CD14-positive monocyte (primary cell): ENCODE results near the gene RPLP1. TPM values are rescaled to one million over a fixed set of nuclear protein-coding genes. Genes with fewer than 3 reads are reported as not detected.

Experiments used
- DNase-seq, 3 donors: peaks; one replicate each; pipeline ENCODE4 v3.0.0-alpha.2; 2011 to 2022
- H2AFZ ChIP-seq: 2 replicates; pipeline ENCODE4 v1.6.0; 2012; ENCODE audit warnings: mild to moderate bottlenecking, low read depth, low read length, inconsistent platforms; ENCODE audit not compliant: insufficient read depth, poor library complexity, severe bottlenecking
- H3K27ac ChIP-seq, 2 donors: 1 replicate in 1 of 2; 2 replicates in 1 of 2; pipeline ENCODE4 v1.5.1; 2012 to 2013; ENCODE audit warnings: low read length in 2 of 2, control low read depth in 1 of 2, inconsistent platforms in 1 of 2, low read depth in 1 of 2, mild to moderate bottlenecking in 1 of 2
- H3K27me3 ChIP-seq, 2 donors: one replicate each; pipeline versions ENCODE4 v1.6.0 to v1.6.1; 2011 to 2013; ENCODE audit warnings: low read length in 2 of 2; ENCODE audit not compliant: control insufficient read depth in 2 of 2, insufficient read depth in 2 of 2
- H3K36me3 ChIP-seq, 2 donors: replicated peaks in 1 of 2; 1 replicate in 1 of 2; 2 replicates in 1 of 2; pipeline versions ENCODE4 v1.5.1 to v1.6.1; 2012 to 2013; ENCODE audit warnings: low read length in 2 of 2, control low read depth in 1 of 2, inconsistent platforms in 1 of 2, mild to moderate bottlenecking in 1 of 2; ENCODE audit not compliant: insufficient read depth in 2 of 2, control insufficient read depth in 1 of 2
- H3K4me1 ChIP-seq, 2 donors: 1 replicate in 1 of 2; 2 replicates in 1 of 2; pipeline versions ENCODE4 v1.5.1 to v1.6.1; 2012 to 2013; ENCODE audit warnings: low read length in 2 of 2, control low read depth in 1 of 2, inconsistent platforms in 1 of 2, mild to moderate bottlenecking in 1 of 2, moderate library complexity in 1 of 2; ENCODE audit not compliant: insufficient read depth in 2 of 2, control insufficient read depth in 1 of 2
- H3K4me2 ChIP-seq: replicated peaks from 2 replicates; pipeline ENCODE3; 2012; ENCODE audit warnings: low read length, moderate library complexity, mild to moderate bottlenecking; ENCODE audit not compliant: poor library complexity, severe bottlenecking; ENCODE audit errors: extremely low read depth
- H3K4me3 ChIP-seq, 3 experiments: fragments of 200-600 bp in 1 of 3; sonication (generic) in 1 of 3; replicated peaks in 1 of 3; 1 replicate in 2 of 3; 2 replicates in 1 of 3; pipeline ENCODE4 v1.5.1; 2011 to 2013; ENCODE audit warnings: low read length in 3 of 3, mild to moderate bottlenecking in 3 of 3, control low read depth in 2 of 3, low read depth in 2 of 3, inconsistent platforms in 1 of 3, moderate library complexity in 1 of 3
- H3K79me2 ChIP-seq: 2 replicates; pipeline ENCODE4 v1.6.0; 2012; ENCODE audit warnings: mild to moderate bottlenecking, control low read depth, inconsistent platforms, low read length, moderate library complexity; ENCODE audit not compliant: insufficient read depth
- H3K9ac ChIP-seq: 2 replicates; pipeline ENCODE4 v1.6.0; 2017; ENCODE audit warnings: low read length, mild to moderate bottlenecking; ENCODE audit not compliant: insufficient read depth, poor library complexity, severe bottlenecking
- H3K9me3 ChIP-seq, 2 donors: replicated peaks in 1 of 2; 1 replicate in 1 of 2; 2 replicates in 1 of 2; pipeline versions ENCODE4 v1.5.1 to v1.6.1; 2012 to 2013; ENCODE audit warnings: low read length in 2 of 2, control low read depth in 1 of 2; ENCODE audit not compliant: control insufficient read depth in 1 of 2, insufficient read depth in 1 of 2
- H4K20me1 ChIP-seq: 2 replicates; pipeline ENCODE4 v1.6.0; 2012; ENCODE audit warnings: mild to moderate bottlenecking, low read length, control low read depth, moderate library complexity; ENCODE audit not compliant: insufficient read depth
- H3K27ac Mint-ChIP-seq, 7 donors: one replicate each; pipeline ENCODE4 v1.8.0; 2020; ENCODE audit warnings: mild to moderate bottlenecking in 7 of 7, mixed read lengths in 7 of 7, moderate library complexity in 6 of 7, inconsistent platforms in 2 of 7
- H3K27me3 Mint-ChIP-seq, 3 donors: one replicate each; pipeline ENCODE4 v1.8.0; 2021 to 2022; ENCODE audit warnings: low read depth in 3 of 3, mild to moderate bottlenecking in 3 of 3, mixed read lengths in 3 of 3, moderate library complexity in 3 of 3, inconsistent platforms in 1 of 3
- H3K36me3 Mint-ChIP-seq, 2 donors: one replicate each; pipeline ENCODE4 v1.8.0; 2020; ENCODE audit warnings: mixed read lengths in 2 of 2, inconsistent platforms in 1 of 2, mild to moderate bottlenecking in 1 of 2
- H3K4me1 Mint-ChIP-seq: one replicate; pipeline ENCODE4 v1.8.0; 2020; ENCODE audit warnings: mild to moderate bottlenecking, mixed read lengths
- H3K4me3 Mint-ChIP-seq, 2 donors: one replicate each; pipeline ENCODE4 v1.8.0; 2020; ENCODE audit warnings: mild to moderate bottlenecking in 2 of 2, mixed read lengths in 2 of 2, moderate library complexity in 1 of 2
- H3K9me3 Mint-ChIP-seq, 7 donors: one replicate each; pipeline ENCODE4 v1.8.0; 2020 to 2022; ENCODE audit warnings: mixed read lengths in 7 of 7, mild to moderate bottlenecking in 6 of 7, moderate library complexity in 6 of 7, inconsistent platforms in 2 of 7
- WGBS: methylation state at CpG from one replicate; pipeline ENCODE4 v1.1.5; 2013; ENCODE audit warnings: missing lambda C conversion rate; ENCODE audit not compliant: insufficient coverage; 5-methylcytosine and 5-hydroxymethylcytosine counted together
- intact Hi-C, 2 donors: fragments of 100-400 bp; cut with micrococcal nuclease; formaldehyde crosslinking; loops; one replicate each; pipeline versions ENCODE4 v1.15.0 to v1.15.1; 2023
- polyA plus RNA-seq, 3 donors: library from polyadenylated mRNA; depleted of rRNA in 1 of 3; unstranded in 2 of 3; stranded (reverse) in 1 of 3; fragments of 300-500 nt in 2 of 3; fragments of >200 nt in 1 of 3; fragmentation: Illumina TruSeq in 2 of 3; gene quantifications; 1 replicate in 2 of 3; 2 replicates in 1 of 3; pipeline ENCODE4 v1.2.3, GENCODE V29; 2012 to 2021
- TF ChIP-seq, protein P1 (sequence below): fragments of 200-600 bp; IDR thresholded peaks from one replicate; pipeline ENCODE4 v1.8.0; 2022; ENCODE audit warnings: antibody characterized with exemption, mild to moderate bottlenecking

Gene RPLP1
- polyA plus RNA-seq, 3 donors: 1,140 to 1,235 (median 1,177) TPM

- Histone ChIP-seq H3K4me3 (no peak overlapping the region), H3K4me2 (no peak overlapping the region), H3K27me3 (no peaks in the 10 kb centered on the region), H3K27ac (no peak overlapping the region), H3K36me3 (peaks cover 13 to 20% of the 10 kb centered on the region in 2 donors), H3K9me3 (no peaks in the 10 kb centered on the region), H3K9ac (no peak overlapping the region), H2AFZ (no peak overlapping the region), H4K20me1 (peaks cover 14% of the 10 kb centered on the region), H3K79me2 (peaks cover 11% of the 10 kb centered on the region), H3K4me1 (peaks cover 13 to 19% of the 10 kb centered on the region in 2 donors)
- WGBS: no CpG with 5 or more reads among the region's 1 CpG
- intact Hi-C loops: loop anchor here in 1 of 2 donors (10.0 kb wide), 1 partner anchor 406 kb away; no protein-coding TSS in a partner anchor
- H3K4me1 Mint-ChIP-seq: peaks cover 19% of the 10 kb centered on the region
- H3K36me3 Mint-ChIP-seq: peaks cover 19 to 26% of the 10 kb centered on the region in 2 donors
- no peaks in the 10 kb centered on the region for H3K9me3 Mint-ChIP-seq
- H3K27ac Mint-ChIP-seq: no peak overlapping the region
- H3K4me3 Mint-ChIP-seq: no peak overlapping the region
- DNase-seq: no peak
- TF ChIP-seq, protein P1, sequence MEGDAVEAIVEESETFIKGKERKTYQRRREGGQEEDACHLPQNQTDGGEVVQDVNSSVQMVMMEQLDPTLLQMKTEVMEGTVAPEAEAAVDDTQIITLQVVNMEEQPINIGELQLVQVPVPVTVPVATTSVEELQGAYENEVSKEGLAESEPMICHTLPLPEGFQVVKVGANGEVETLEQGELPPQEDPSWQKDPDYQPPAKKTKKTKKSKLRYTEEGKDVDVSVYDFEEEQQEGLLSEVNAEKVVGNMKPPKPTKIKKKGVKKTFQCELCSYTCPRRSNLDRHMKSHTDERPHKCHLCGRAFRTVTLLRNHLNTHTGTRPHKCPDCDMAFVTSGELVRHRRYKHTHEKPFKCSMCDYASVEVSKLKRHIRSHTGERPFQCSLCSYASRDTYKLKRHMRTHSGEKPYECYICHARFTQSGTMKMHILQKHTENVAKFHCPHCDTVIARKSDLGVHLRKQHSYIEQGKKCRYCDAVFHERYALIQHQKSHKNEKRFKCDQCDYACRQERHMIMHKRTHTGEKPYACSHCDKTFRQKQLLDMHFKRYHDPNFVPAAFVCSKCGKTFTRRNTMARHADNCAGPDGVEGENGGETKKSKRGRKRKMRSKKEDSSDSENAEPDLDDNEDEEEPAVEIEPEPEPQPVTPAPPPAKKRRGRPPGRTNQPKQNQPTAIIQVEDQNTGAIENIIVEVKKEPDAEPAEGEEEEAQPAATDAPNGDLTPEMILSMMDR: no peak
- peaks cover 0 to 3% (median 0%) of the 10 kb centered on the region in 3 donors for H3K27me3 Mint-ChIP-seq
Measured at GRCh38 chr15:69460481-69460880, 7.9 kb downstream of the RPLP1 start.

DNA sequence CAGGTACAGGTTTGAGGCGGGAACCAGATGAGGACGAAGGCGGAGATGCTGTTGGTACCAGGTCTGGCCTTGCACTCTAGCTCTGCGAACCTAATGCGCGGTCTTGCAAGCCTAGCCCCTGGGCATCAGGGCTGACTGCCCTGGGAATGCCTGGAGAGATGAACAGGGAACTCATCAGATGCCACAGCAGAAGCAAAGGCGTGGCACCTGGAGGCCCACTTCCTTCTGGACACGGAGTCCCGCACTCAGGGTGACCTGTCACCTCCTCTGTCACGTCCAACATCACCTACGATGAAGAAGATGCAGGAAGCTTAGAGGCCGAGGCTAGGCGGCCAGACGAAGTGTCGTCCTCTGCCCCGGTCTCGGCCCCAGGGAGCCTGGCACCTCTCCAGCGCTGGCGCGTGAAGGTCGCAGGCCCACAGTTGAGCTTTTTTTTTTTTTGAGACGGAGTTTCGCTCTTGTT lies 9.4 kb downstream of the RPLP1 start:
- Mint-ChIP-seq H3K9me3 (no peaks in the 10 kb centered on the region), H3K36me3 (peaks cover 5 to 11% of the 10 kb centered on the region in 2 donors), H3K27ac (peak overlapping the region; percentile 80 to 95 (median 87)), H3K27me3 (peaks cover 0 to 7% (median 0%) of the 10 kb centered on the region in 3 donors), H3K4me1 (peaks cover 19% of the 10 kb centered on the region), H3K4me3 (peak overlapping the region; percentile 90 to 93)
- peak overlapping the region; percentile 57 to 91 (median 60) for H3K4me3 ChIP-seq
- H3K4me1 ChIP-seq: peaks cover 13 to 19% of the 10 kb centered on the region in 2 donors
- H3K9ac ChIP-seq: peak overlapping the region; percentile 77
- H3K27ac ChIP-seq: peak overlapping the region; percentile 58 to 86
- H3K4me2 ChIP-seq: peak overlapping the region; percentile 93
- DNase-seq: peak in 1 of 3 donors; percentile 21
- TF ChIP-seq, protein P1: no peak
- H2AFZ ChIP-seq: peak overlapping the region; percentile 98
- H4K20me1 ChIP-seq: no peaks in the 10 kb centered on the region
- H3K79me2 ChIP-seq: no peaks in the 10 kb centered on the region
- no peaks in the 10 kb centered on the region for H3K9me3 ChIP-seq
- H3K36me3 ChIP-seq: peaks cover 0 to 5% of the 10 kb centered on the region in 2 donors
- 31% methylated on average over 23 of the region's 23 CpGs for WGBS
- no peaks in the 10 kb centered on the region for H3K27me3 ChIP-seq
- intact Hi-C loops: loop anchor here in 1 of 2 donors (10.0 kb wide), 1 partner anchor 407 kb away; no protein-coding TSS in a partner anchor
